Kasumi-1 (cell line): ENCODE measurements around the gene PLEKHA6.
A peak's percentile ranks its signal among the peaks of the same experiment; 100 is the strongest.
"Not testable (repeated sequence)": the region's sequence is repeated elsewhere in the genome, so short reads cannot be mapped to it uniquely, and the experiment has no call there.

Experiments used
- DNase-seq, 2 experiments: peaks; one replicate each; lab custom pipeline; 2025; lab: John Stamatoyannopoulos, UW

The PLEKHA6 gene

GRCh38 chr1:204237515-204237914 is 122.2 kb downstream of the PLEKHA6 start:
- DNase-seq: not testable (repeated sequence)

GRCh38 chr1:204232526-204232925 is 127.2 kb downstream of the PLEKHA6 start:
- DNase-seq: no peak

- no peak for DNase-seq
Observed at GRCh38 chr1:204230211-204230610, 129.5 kb downstream of the PLEKHA6 start.

GRCh38 chr1:204228896-204229295 is 130.8 kb downstream of the PLEKHA6 start:
- no peak for DNase-seq

- no peak for DNase-seq
Observed at GRCh38 chr1:204227996-204228785, 131.5 kb downstream of the PLEKHA6 start.

GRCh38 chr1:204227351-204227750 is 132.4 kb downstream of the PLEKHA6 start:
- DNase-seq: no peak

- DNase-seq: no peak
Observed at GRCh38 chr1:204225841-204226735, 133.6 kb downstream of the PLEKHA6 start.

- DNase-seq: no peak
Observed at GRCh38 chr1:204224655-204225054, 135.1 kb downstream of the PLEKHA6 start.

GRCh38 chr1:204223129-204223860 is 136.4 kb downstream of the PLEKHA6 start:
- DNase-seq: no peak

GRCh38 chr1:204222764-204223055 is 137.0 kb downstream of the PLEKHA6 start:
- DNase-seq: no peak

- DNase-seq: no peak
Observed at GRCh38 chr1:204222006-204222763, 137.5 kb downstream of the PLEKHA6 start.

GRCh38 chr1:204221271-204221670 is 138.5 kb downstream of the PLEKHA6 start:
- no peak for DNase-seq

GRCh38 chr1:204219971-204220616 is 139.6 kb downstream of the PLEKHA6 start:
- DNase-seq: no peak

- DNase-seq: no peak
Observed at GRCh38 chr1:204218552-204218951, 141.2 kb downstream of the PLEKHA6 start.

- no peak for DNase-seq
Observed at GRCh38 chr1:204217648-204218000, 142.1 kb downstream of the PLEKHA6 start.

- no peak for DNase-seq
Observed at GRCh38 chr1:204216880-204217647, 142.7 kb downstream of the PLEKHA6 start.

- DNase-seq: no peak
Observed at GRCh38 chr1:204216236-204216635, 143.5 kb downstream of the PLEKHA6 start.

GRCh38 chr1:204213668-204214662 is 145.8 kb downstream of the PLEKHA6 start, which contains the start of gene GOLT1A:
TSS of gene GOLT1A (minus strand) at chr1:204213988. CDS start at chr1:204213906, 82 bp downstream.
- DNase-seq: peak; percentile 38 to 43

- no peak for DNase-seq
Observed at GRCh38 chr1:204212715-204213114, 147.0 kb downstream of the PLEKHA6 start.
